ENCODE data around the gene LRBA. TPM values are rescaled to one million over a fixed set of nuclear protein-coding genes. Genes with fewer than 3 reads are reported as not detected.
A peak's percentile ranks its signal among the peaks of the same experiment; 100 is the strongest.

The LRBA gene
- total and polyA plus RNA-seq, 8 donors = 7.3 to 156 (median 73.9) TPM

DNA sequence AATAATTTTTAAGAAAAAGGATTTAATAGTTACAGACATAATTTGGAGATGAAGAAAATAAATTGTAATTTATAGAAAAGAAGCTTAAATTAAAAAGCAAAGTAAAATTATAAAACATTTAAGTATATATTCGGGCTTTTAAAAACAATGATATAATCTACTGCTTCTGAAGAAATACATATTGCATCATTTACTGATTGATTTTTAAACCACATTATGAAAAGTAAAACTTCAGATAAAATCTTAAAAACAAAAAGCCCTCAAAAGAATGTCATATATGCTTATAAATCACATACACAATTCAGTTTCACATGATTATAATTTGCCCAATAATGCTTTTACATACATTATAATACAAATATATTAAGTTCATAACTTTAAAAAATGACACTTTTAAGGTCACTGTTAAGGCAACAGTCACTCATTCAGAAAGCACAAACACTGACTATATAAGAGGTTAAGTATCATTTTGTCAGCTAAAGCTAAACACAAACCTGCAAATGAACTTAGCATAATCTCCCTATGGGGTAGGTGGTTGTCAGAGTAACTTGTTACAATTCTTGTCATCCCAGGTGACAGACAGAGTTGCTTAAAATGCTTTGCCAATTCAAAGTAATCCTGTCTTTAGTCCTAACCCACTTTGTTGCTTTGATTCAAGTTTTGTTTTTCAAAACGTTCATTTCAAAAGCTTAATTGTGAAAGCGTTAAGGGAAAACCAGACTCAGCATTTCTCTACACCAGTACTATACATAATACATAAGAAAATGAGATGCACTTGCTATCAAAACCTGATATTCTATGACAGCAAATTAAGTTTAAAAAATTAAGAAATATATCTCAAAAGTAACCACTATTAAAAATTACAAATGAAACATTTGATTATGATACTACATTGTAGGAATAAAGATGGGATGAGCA lies 523.7 kb downstream of the LRBA start:
- intact Hi-C loops (cut with DNase I; ENCODE audit: low total_unique reads) = no loop called here
- TF ChIP-seq, protein P1, sequence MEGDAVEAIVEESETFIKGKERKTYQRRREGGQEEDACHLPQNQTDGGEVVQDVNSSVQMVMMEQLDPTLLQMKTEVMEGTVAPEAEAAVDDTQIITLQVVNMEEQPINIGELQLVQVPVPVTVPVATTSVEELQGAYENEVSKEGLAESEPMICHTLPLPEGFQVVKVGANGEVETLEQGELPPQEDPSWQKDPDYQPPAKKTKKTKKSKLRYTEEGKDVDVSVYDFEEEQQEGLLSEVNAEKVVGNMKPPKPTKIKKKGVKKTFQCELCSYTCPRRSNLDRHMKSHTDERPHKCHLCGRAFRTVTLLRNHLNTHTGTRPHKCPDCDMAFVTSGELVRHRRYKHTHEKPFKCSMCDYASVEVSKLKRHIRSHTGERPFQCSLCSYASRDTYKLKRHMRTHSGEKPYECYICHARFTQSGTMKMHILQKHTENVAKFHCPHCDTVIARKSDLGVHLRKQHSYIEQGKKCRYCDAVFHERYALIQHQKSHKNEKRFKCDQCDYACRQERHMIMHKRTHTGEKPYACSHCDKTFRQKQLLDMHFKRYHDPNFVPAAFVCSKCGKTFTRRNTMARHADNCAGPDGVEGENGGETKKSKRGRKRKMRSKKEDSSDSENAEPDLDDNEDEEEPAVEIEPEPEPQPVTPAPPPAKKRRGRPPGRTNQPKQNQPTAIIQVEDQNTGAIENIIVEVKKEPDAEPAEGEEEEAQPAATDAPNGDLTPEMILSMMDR (IDR thresholded peaks at IDR 0.05) = no peak
- no peak overlapping the region for H3K4me3 ChIP-seq
- 57 to 71% (median 64%) methylated on average over 3 of the region's 3 CpGs for WGBS, 5 donors
- H3K27me3 ChIP-seq = no peaks in the 10 kb centered on the region
- peaks cover 0 to 12% (median 0%) of the 10 kb centered on the region in 4 donors for H3K36me3 ChIP-seq
- no peak overlapping the region for H3K27ac ChIP-seq
- H3K4me1 ChIP-seq = no peaks in the 10 kb centered on the region
- no peak for DNase-seq
- H3K9me3 ChIP-seq = no peaks in the 10 kb centered on the region

DNA sequence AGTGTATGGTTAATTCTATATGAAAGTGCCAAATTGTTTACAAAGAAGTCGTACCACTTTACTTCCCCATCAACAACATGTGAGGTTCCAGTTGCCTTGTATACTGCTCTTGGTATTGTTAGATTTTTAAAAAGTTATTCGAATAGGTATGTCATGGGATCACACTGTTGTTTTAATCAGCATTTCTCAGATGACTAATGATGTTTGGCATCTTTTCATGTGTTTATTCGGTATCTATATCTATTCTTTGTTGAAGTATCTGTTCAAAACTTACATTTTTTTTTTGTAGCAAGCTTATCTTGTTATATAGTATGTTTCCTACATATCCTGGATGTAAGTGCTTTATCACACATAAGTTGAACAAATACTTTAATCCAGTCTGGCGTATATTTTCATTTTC lies 532.5 kb downstream of the LRBA start:
- intact Hi-C loops (cut with DNase I; ENCODE audit: low total_unique reads) = no loop called here

DNA sequence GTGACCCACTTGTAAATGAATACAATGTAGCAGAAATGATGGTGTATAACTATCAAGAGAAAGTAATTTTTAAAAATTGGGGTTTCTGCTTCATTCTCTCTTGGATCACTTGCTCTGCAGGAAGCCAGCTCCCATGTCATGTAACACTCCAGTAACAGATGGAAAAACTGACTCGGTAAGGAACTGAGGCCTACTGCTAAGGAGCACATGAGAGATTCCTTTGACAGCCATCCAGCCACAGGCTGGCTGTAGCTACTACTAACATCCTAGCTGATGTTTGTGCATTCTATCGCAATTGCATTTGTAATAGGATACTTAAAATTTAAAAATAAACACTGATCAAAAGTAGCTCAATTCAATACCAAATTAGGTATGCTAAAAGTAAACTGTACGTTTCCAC lies 535.4 kb downstream of the LRBA start:
- WGBS, 5 donors = 77 to 86% (median 82%) methylated on average over 3 of the region's 3 CpGs
- H3K27me3 ChIP-seq = no peaks in the 10 kb centered on the region
- peak in 1 of 2 donors; percentile 6 for DNase-seq
- peaks cover 0 to 7% (median 0%) of the 10 kb centered on the region in 4 donors for H3K36me3 ChIP-seq
- H3K9me3 ChIP-seq = no peaks in the 10 kb centered on the region
- no peak overlapping the region for H3K27ac ChIP-seq
- intact Hi-C loops (cut with DNase I; ENCODE audit: low total_unique reads) = no loop called here
- TF ChIP-seq POLR2AphosphoS5 (IDR thresholded peaks at IDR 0.05) = no peak
- TF ChIP-seq, protein P1 (IDR thresholded peaks at IDR 0.05) = no peak
- no peak for TF ChIP-seq EP300 (IDR thresholded peaks at IDR 0.05)
- no peak overlapping the region for H3K4me3 ChIP-seq
- no peaks in the 10 kb centered on the region for H3K4me1 ChIP-seq

More for the DNA sequence above, 532.5 kb downstream of the LRBA start:
- TF ChIP-seq POLR2A (IDR thresholded peaks at IDR 0.05) = no peak
- TF ChIP-seq, protein P1 (IDR thresholded peaks at IDR 0.05) = no peak
- no peak for TF ChIP-seq POLR2AphosphoS5 (IDR thresholded peaks at IDR 0.05)
- TF ChIP-seq EP300 (IDR thresholded peaks at IDR 0.05) = no peak
- no peaks in the 10 kb centered on the region for H3K27me3 ChIP-seq
- 71 to 84% (median 72%) methylated on average over 4 of the region's 4 CpGs for WGBS, 5 donors
- DNase-seq = no peak
- no peak overlapping the region for H3K4me3 ChIP-seq
- H3K9me3 ChIP-seq = no peaks in the 10 kb centered on the region
- peaks cover 0 to 19% (median 0%) of the 10 kb centered on the region in 4 donors for H3K36me3 ChIP-seq
- no peak overlapping the region for H3K27ac ChIP-seq
- no peaks in the 10 kb centered on the region for H3K4me1 ChIP-seq

DNA sequence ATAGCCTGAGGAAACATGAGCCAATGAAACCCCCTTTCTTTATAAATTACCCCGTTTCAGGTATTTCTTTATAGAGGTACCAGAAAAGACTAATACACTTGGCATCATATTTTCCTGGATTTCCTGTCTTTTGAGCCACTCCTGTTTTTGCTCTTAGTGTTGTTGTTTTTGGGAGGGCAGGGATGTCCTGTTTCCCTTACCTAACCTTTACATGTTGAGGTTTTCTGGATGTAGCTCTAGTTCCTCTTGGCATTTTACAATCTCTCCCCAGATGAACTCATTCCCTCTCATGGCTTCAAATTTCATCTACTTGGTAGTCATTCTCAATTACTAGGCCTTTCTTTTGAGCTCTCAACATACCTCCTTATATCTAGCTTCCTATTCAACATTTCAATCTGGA lies 537.2 kb downstream of the LRBA start:
- H3K4me3 ChIP-seq = no peak overlapping the region
- DNase-seq = no peak
- intact Hi-C loops (cut with DNase I; ENCODE audit: low total_unique reads) = no loop called here
- no peaks in the 10 kb centered on the region for H3K27me3 ChIP-seq
- 89 to 100% (median 93%) methylated on average over 1 of the region's 1 CpG for WGBS, 5 donors
- H3K9me3 ChIP-seq = no peaks in the 10 kb centered on the region
- no peaks in the 10 kb centered on the region for H3K4me1 ChIP-seq
- H3K36me3 ChIP-seq = peaks cover 0 to 7% (median 1%) of the 10 kb centered on the region in 4 donors
- TF ChIP-seq, protein P1 (IDR thresholded peaks at IDR 0.05) = no peak
- TF ChIP-seq POLR2A (IDR thresholded peaks at IDR 0.05) (no peak), POLR2AphosphoS5 (IDR thresholded peaks at IDR 0.05) (no peak), EP300 (IDR thresholded peaks at IDR 0.05) (no peak)
- no peak overlapping the region for H3K27ac ChIP-seq

All from stomach (tissue), 9 donors.